ENCODE results near the gene SERPINE3.
A peak's percentile ranks its signal among the peaks of the same experiment; 100 is the strongest.

Gene SERPINE3

DNA sequence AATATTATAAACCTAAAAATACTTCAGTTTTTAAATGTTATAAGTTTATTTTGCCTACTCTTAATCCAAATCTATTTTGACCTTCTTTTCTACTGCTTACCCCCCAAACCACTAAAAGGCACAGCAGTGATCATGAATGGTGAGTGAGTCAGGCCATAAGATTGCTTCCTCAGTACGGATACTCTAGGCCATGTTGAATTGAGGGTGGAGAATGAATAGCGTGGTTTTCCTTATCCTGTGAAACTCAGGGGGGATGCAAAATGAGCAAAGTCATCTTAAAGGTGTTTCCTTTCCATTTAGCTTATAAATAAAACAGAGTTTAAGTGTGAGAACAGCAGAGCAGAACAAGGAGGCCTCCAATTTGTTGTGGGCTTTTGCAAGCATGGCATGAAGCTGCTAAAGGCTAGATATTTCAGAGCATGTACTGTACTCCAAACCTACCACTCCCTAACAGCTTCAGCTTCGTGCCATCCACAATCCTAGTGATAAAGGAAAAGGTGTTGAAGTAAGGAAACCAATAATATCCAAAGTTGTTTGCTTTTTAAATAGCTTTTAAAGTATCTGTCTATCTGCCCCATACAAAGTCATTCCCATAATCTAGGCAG, 25.0 kb downstream of the SERPINE3 start:
- no peak for DNase-seq

DNA sequence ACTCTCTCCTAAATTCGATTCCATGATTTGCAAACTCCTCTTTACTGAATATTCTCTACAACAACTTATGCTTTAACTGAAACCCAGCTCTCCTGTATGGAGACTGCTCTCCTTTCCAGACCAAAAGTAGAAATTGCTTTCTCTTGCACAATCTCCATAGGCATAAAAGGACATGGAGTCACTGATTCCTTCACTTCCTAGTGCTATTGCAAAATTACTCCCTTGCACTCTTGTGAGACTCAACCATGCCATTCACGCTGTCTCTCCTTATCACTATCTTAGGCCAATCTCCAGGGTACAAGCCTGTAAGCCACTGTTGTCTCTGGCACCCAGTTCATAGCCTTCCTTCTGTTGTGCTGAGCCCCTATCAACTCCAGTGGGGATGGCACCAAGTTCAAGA, 30.6 kb downstream of the SERPINE3 start:
- no peak for DNase-seq

DNA sequence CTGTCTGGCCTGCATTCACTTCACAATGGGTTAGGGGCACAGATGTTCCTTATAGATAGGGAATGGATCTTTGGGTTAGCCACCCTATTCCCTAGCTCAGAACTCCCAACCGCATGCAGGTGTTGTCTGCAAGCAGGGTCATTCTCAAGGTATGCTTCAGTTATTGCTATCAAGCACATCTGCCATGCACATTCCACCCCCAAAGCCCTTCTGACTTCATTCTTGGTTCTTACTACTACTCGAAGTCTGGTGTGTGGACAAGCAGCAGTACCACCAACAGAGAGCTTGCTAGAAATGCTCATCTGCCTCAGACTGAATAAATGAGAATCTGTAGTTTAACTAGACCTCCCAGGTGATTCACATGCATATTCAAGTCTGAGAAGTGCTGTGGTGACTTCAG, 31.3 kb downstream of the SERPINE3 start:
- no peak for DNase-seq

DNA sequence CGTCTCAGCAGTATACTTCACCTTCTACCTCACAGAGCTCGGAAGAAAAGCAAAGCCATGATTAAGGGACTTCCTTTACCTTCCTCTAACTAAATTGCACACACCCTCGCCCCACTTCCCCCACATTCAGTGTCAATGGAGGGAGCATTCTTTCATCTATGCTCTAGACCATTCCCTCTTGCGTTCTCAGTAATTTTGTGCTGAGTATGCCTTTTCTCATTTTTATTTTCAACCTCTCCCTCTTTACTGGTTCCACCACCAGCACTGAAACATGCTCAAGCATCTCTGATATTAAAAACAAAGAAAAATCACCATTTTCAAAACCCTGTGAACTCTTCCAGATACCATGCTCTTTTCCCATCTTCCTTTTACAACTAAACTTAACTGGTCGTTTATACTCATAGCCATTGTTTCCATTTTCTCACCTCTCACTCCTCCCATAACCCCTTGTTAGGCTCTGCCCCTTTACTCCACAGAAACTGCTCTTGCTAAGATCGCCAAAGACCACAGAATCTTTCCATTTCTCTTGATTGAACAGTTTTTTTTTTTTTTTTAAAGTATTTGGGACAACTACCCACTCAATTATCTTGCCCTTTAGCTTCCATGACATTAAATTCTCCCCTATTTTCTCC, 32.4 kb downstream of the SERPINE3 start:
- no peak for DNase-seq

DNA sequence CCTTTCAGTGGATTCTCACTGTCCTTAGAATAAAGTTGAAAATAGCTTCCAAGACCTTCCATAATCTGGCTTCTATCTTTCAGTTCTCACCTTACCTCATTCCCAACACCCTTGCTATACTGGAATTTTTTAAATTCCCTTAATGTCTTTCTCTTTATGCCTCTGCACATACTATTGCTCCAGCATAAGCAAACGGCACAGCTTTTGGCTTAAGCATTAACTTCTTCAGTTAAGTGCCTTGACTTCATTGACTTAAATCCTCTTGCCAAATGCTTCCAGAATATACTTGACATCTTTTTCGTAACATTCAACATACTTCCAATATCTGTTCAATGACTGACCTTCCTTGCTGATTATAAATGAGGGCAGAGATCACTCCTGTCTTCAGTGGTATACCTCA, 34.0 kb downstream of the SERPINE3 start:
- no peak for DNase-seq

DNA sequence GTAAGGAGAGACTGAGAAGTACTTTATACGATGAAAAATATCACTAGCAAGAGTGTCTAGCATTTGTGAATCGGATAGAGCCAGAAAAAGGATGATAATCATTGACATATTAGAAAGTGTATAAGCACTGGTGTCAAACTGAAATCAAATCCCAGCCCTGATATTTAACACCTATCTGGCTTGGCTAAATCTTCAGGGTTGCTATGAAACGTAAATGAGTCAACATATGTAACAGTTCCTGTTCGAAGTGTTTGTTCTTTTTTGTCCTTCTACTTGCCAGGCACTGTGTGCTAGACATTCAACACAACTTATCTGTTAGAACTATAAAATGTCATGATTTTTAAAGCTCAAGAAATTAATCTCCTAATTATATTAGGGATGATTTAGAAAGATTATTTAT, 40.8 kb downstream of the SERPINE3 start:
- no peak for DNase-seq

DNA sequence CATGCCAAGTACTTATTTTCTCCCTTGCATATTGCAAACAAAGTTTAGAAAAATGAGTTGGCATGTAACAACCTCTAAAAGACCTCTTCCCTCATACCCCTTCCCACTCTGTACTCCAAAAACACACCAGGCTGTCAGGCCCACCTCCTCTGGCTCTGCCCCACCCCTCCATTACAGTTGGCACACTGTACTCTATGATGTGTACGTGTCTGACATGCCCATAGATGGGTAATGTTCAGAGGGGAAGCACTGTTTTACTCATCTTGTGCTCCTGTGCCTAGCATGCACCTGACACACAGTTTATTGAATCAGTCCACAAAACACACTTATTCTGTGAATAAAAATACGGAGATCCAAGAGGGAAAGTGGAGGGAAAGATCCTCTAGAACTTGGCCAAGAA, 45.6 kb downstream of the SERPINE3 start:
- DNase-seq, result no peak

DNA sequence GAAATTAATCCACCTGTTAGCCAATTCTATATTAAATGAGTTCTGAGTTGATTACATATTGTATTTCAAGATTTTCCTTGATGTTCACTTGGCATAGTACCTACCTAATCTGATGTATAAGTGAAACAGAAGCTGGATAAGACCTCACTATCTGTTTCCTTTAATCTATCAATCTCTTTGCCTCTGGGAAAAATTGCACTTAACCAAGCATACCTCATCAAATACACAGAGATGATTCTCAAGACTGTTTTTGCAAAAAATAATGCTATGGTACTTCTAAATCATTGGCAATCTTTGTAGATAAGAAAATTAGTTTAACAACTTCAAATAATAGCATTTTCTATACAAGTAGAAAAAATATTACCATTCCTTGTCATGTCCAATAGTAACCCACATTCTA, 55.2 kb downstream of the SERPINE3 start:
- DNase-seq, result no peak

DNA sequence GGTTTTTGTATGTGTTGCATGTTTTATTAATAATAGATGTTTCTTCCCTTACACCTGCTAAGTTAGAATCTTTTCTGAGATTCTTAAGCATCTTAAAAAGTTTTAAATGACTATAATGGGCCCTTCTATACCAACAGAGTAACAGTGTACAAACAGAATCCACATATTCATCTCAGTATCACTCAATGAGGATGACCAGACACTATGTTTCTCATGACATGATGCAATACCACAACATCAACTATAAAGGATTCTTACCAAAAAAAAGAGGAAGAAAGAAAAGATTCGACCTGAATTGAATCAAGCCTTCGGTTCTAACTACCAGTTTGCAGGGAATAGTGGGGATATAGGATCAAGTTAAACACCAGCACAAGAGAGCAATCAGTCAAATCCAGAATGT, 56.9 kb downstream of the SERPINE3 start:
- DNase-seq, result peak; percentile 64

DNA sequence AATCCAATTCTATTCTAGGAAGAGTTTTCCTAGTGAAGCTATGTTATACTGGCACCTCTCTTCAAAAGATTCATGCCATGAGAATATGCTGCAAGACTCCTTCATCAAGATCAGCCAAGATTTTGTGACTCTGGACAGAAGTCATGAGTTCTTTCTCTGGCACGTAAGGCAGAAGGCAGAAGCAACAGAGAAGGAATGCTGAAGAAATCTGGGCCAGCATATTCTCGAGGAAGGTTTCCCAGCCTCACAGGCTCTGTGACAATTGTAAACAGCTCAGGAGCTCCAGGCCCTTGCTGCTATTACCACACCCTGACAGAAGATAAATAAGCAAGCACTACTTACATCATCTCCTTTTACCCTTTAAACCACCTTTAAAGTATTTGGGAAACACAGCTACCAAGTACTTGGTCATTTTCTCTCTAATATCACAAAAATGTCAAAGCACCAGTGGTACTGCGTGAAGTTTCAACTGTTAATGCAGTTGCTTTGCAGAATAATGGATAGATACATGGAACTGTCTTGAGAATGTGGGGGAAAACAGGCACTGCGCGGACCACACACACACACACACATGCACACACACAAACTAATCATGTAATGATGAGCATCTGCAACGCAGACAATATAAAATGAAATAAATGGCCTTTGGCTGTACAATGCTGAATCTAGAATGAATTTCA, 57.9 kb downstream of the SERPINE3 start:
- DNase-seq, result no peak

DNA sequence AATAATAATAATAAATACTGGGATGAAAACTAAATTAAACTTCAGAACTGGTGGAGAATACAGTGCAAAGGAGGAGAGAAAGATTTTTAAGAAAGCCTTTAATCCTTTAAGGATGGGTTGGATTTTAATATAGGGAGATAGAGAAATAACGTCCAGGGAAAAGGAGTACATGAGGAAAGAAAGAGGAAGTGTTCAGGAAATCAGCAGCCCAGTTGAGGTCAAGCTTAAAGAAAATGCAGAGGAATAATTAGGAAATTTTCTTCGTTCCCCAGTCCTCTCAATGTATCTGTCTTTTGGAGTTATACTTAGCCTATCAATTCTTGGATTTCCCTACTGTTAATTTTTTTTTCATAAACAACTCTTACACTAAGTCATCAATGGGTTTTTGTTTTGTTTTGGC, 65.7 kb downstream of the SERPINE3 start:
- DNase-seq, result no peak

DNA sequence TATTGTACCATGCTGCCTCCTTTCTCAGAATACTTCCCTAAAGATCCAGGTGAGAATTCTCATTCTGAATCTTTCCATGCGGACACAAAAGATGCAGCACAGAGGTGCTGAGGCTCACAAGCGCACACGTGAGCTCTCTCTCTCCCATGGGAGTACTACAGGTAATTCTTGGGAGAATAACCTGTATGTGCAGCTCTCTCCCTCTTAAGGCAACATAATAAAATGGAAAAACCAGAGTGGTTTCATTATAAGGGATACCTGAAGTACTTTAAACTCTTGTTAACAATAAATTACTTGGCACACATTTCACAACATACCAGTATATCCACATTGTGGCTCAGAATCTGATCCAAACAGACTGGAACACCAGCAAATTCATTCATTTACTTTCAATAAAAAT, 72.9 kb downstream of the SERPINE3 start:
- DNase-seq, result no peak

All from hematopoietic multipotent progenitor cell treated with erythropoietin and hydrocortisone succinate and interleukin-3 and kit ligand, for 6 days (in vitro differentiated cells).